Measurements from ENCODE around the gene IFI16.

DNA sequence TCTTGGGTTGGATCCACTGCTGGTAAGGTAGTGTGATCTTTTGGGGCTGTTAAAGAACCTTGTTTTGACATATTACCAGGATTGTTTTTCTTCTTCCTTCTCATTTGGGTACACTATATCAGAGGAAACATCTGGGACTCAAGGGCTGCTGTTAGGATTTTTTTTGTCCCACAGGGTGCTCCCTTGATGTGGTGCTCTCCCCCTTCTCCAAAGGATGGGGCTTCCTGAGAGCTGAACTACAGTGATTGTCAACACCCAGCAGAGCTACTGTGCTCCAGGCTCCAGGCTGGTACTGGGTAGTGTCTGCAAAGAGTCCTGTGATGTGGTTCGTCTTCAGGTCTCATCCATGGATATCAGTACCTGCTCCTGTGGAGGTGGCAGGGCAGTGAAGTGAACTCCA lies 20.6 kb downstream of the IFI16 start:
- TF ChIP-seq, protein P1, sequence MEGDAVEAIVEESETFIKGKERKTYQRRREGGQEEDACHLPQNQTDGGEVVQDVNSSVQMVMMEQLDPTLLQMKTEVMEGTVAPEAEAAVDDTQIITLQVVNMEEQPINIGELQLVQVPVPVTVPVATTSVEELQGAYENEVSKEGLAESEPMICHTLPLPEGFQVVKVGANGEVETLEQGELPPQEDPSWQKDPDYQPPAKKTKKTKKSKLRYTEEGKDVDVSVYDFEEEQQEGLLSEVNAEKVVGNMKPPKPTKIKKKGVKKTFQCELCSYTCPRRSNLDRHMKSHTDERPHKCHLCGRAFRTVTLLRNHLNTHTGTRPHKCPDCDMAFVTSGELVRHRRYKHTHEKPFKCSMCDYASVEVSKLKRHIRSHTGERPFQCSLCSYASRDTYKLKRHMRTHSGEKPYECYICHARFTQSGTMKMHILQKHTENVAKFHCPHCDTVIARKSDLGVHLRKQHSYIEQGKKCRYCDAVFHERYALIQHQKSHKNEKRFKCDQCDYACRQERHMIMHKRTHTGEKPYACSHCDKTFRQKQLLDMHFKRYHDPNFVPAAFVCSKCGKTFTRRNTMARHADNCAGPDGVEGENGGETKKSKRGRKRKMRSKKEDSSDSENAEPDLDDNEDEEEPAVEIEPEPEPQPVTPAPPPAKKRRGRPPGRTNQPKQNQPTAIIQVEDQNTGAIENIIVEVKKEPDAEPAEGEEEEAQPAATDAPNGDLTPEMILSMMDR (IDR thresholded peaks at IDR 0.05), result no peak
- TF ChIP-seq POLR2A (IDR thresholded peaks at IDR 0.05), result no peak
